Upper lobe of left lung (tissue), 4 donors: ENCODE measurements around the gene SNX5.

Experiments used
- CTCF ChIP-seq, 6 experiments: fragments of 450-650 bp in 4 of 6; fragments of 200-600 bp in 2 of 6; sonication (generic) in 2 of 6; IDR thresholded peaks; one replicate each; pipeline ENCODE4 v1.5.1; 2016 to 2019; ENCODE audit warnings: antibody characterized with exemption in 6 of 6
- EP300 ChIP-seq, 4 donors: sonication (generic); formaldehyde crosslinking; IDR thresholded peaks; one replicate each; pipeline ENCODE4 v1.5.1; 2017; ENCODE audit warnings: antibody characterized with exemption in 4 of 4, control low read depth in 2 of 4
- POLR2A ChIP-seq, 4 donors: fragments of 450-650 bp; IDR thresholded peaks; one replicate each; pipeline ENCODE4 v1.5.1; 2016 to 2017; ENCODE audit warnings: antibody characterized with exemption in 4 of 4, mild to moderate bottlenecking in 2 of 4
- POLR2AphosphoS5 ChIP-seq, 2 donors: sonication (generic); formaldehyde crosslinking; IDR thresholded peaks; one replicate each; pipeline ENCODE4 v1.5.1; 2017; ENCODE audit warnings: antibody characterized with exemption in 2 of 2

GRCh38 chr20:18014411-18014810, 45.8 kb upstream of the SNX5 start:
- TF ChIP-seq CTCF (IDR thresholded peaks at IDR 0.05), result no peak
- TF ChIP-seq POLR2A (IDR thresholded peaks at IDR 0.05), result no peak
- TF ChIP-seq EP300 (IDR thresholded peaks at IDR 0.05), result no peak
- TF ChIP-seq POLR2AphosphoS5 (IDR thresholded peaks at IDR 0.05), result no peak
